HepG2 (cell line): Measurements from ENCODE around the gene SNED1. TPM values are rescaled to one million over a fixed set of nuclear protein-coding genes. Genes with fewer than 3 reads are reported as not detected.

Source experiments
- AKAP8 ChIP-seq: sonication (generic); formaldehyde crosslinking; IDR thresholded peaks from 2 replicates; pipeline ENCODE4 v1.5.1; 2020; ENCODE audit warnings: mild to moderate bottlenecking, missing genetic modification reagents
- ARNT ChIP-seq: fragments of 450-650 bp; IDR thresholded peaks from 2 replicates; pipeline ENCODE4 v1.6.1; 2017
- FOXA3 ChIP-seq: IDR thresholded peaks from 2 replicates; pipeline ENCODE4 v1.6.1; 2016; ENCODE audit warnings: missing genetic modification reagents, missing compliant biosample characterization
- FOXJ3 ChIP-seq: sonication (generic); formaldehyde crosslinking; IDR thresholded peaks from 2 replicates; pipeline ENCODE4 v1.4.0; 2020; ENCODE audit warnings: missing genetic modification reagents, mild to moderate bottlenecking, borderline replicate concordance
- NR2C2 ChIP-seq: sonication (generic); formaldehyde crosslinking; IDR thresholded peaks from 2 replicates; pipeline ENCODE4 v1.4.0; 2020; ENCODE audit warnings: missing genetic modification reagents, mild to moderate bottlenecking, moderate library complexity, borderline replicate concordance
- RBAK ChIP-seq: sonication (generic); formaldehyde crosslinking; IDR thresholded peaks from 2 replicates; pipeline ENCODE4 v1.5.1; 2020; ENCODE audit warnings: mild to moderate bottlenecking, missing genetic modification reagents
- RXRA ChIP-seq: sonication (generic); formaldehyde crosslinking; IDR thresholded peaks from 2 replicates; pipeline ENCODE4 v1.5.1; 2020; ENCODE audit warnings: missing genetic modification reagents
- SMARCC2 ChIP-seq: fragments of 450-650 bp; IDR thresholded peaks from 2 replicates; pipeline ENCODE4 v1.6.1; 2017; ENCODE audit warnings: antibody characterized with exemption, mild to moderate bottlenecking
- TCF7 ChIP-seq: sonication (generic); IDR thresholded peaks from 2 replicates; pipeline ENCODE4 v1.6.1; 2016; ENCODE audit warnings: antibody characterized with exemption, low read depth
- ZBED4 ChIP-seq: sonication (generic); formaldehyde crosslinking; IDR thresholded peaks from 2 replicates; pipeline ENCODE4 v1.4.0; 2020; ENCODE audit warnings: missing genetic modification reagents, borderline replicate concordance
- ZBTB34 ChIP-seq: sonication (generic); formaldehyde crosslinking; IDR thresholded peaks from 2 replicates; pipeline ENCODE4 v1.8.0; 2022; ENCODE audit warnings: mild to moderate bottlenecking, missing genetic modification reagents
- ZBTB43 ChIP-seq: sonication (generic); formaldehyde crosslinking; conservative IDR thresholded peaks from 2 replicates; pipeline ENCODE4 v1.4.0; 2020; ENCODE audit warnings: missing genetic modification reagents
- ZBTB7A ChIP-seq: sonication (generic); formaldehyde crosslinking; IDR thresholded peaks from 2 replicates; pipeline ENCODE4 v1.8.0; 2022; ENCODE audit warnings: mild to moderate bottlenecking, missing genetic modification reagents
- ZC3H13 ChIP-seq: sonication (generic); formaldehyde crosslinking; IDR thresholded peaks from 2 replicates; pipeline ENCODE4 v1.8.1; 2023; ENCODE audit warnings: mild to moderate bottlenecking, missing genetic modification reagents, moderate library complexity
- ZGPAT ChIP-seq: IDR thresholded peaks from 2 replicates; pipeline ENCODE4 v1.6.1; 2016; ENCODE audit warnings: mild to moderate bottlenecking
- ZNF572 ChIP-seq: sonication (generic); formaldehyde crosslinking; IDR thresholded peaks from 2 replicates; pipeline ENCODE4 v1.5.1; 2020; ENCODE audit warnings: mild to moderate bottlenecking, missing genetic modification reagents
- ZNF670 ChIP-seq: sonication (generic); formaldehyde crosslinking; IDR thresholded peaks from 2 replicates; pipeline ENCODE4 v1.8.0; 2022; ENCODE audit warnings: mild to moderate bottlenecking, missing genetic modification reagents, borderline replicate concordance
- polyA plus RNA-seq, 8 experiments: library from polyadenylated mRNA; depleted of rRNA in 3 of 8; stranded (reverse) in 7 of 8; unstranded in 1 of 8; fragments of >200 nt; fragmentation: Illumina TruSeq in 4 of 8; extraction: Trizol in 4 of 8; gene quantifications; 2 replicates each; pipeline versions ENCODE4 v1.2.1 to v1.2.3, GENCODE V29; 2011 to 2016; ENCODE audit warnings: low read depth in 4 of 8, missing spikeins in 1 of 8, mixed read lengths in 1 of 8; ENCODE audit not compliant: insufficient read depth in 1 of 8
- total RNA-seq, 5 experiments: library from RNA; depleted of rRNA; stranded (reverse); fragments of >200 nt; fragmentation: Illumina TruSeq; extraction: Trizol; gene quantifications; 2 replicates each; pipeline ENCODE4 v1.2.3, GENCODE V29; 2016; ENCODE audit warnings: low read depth in 1 of 5
- TF ChIP-seq, protein P1 (sequence below): sonication (generic); formaldehyde crosslinking; IDR thresholded peaks from 2 replicates; pipeline ENCODE4 v1.4.0; 2020; ENCODE audit warnings: mild to moderate bottlenecking, missing genetic modification reagents
- TF ChIP-seq, protein P2 (sequence below): sonication (generic); formaldehyde crosslinking; IDR thresholded peaks from 2 replicates; pipeline ENCODE4 v1.4.0; 2020; ENCODE audit warnings: missing genetic modification reagents, mild to moderate bottlenecking, borderline replicate concordance

Gene SNED1
- total and polyA plus RNA-seq, 2 of the 13 experiments (the other 11 are each of a cell fraction or from before 2014, with no cell fraction given): 0.15 to 0.65 TPM

DNA sequence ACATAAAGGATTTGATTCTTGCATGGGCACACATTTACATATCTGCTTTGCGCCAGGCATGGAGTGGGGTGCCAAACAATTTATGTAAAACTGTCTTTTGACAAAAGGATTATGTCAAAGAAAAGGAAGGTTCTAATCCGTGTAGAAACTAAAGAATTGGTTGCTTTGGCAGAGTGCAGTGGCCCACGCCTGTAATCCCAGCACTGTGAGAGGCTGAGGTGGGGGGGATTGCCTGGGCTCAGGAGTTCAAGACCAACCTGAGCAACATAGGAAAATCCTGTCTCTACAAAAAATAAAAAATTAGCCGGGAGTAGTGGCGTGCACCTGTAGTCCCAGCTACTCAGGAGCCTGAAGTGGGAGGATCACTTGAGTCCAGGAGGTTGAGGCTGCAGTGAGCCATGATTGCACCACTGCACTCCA, 104.8 kb downstream of the SNED1 start (continued):
- TF ChIP-seq, protein P1, sequence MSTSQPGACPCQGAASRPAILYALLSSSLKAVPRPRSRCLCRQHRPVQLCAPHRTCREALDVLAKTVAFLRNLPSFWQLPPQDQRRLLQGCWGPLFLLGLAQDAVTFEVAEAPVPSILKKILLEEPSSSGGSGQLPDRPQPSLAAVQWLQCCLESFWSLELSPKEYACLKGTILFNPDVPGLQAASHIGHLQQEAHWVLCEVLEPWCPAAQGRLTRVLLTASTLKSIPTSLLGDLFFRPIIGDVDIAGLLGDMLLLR (CRISPR knock-in tag): no peak
- TF ChIP-seq TCF7 (no peak), ZNF572 (CRISPR knock-in tag) (no peak), ZNF670 (no peak), ARNT (no peak), FOXJ3 (no peak), FOXA3 (CRISPR knock-in tag) (peak; percentile 6; the same call in 1 of the 2 replicates), SMARCC2 (no peak), ZBTB34 (0 out of 2 replicates have a peak, but pooled peaks have one; percentile 38), RXRA (no peak), ZGPAT (no peak), ZC3H13 (CRISPR knock-in tag) (0 out of 2 replicates have a peak, but pooled peaks have one; percentile 5), RBAK (CRISPR knock-in tag) (no peak), ZBTB43 (no peak), ZBED4 (CRISPR knock-in tag) (no peak), ZBTB7A (no peak), AKAP8 (CRISPR knock-in tag) (no peak), NR2C2 (no peak)
- TF ChIP-seq, protein P2, sequence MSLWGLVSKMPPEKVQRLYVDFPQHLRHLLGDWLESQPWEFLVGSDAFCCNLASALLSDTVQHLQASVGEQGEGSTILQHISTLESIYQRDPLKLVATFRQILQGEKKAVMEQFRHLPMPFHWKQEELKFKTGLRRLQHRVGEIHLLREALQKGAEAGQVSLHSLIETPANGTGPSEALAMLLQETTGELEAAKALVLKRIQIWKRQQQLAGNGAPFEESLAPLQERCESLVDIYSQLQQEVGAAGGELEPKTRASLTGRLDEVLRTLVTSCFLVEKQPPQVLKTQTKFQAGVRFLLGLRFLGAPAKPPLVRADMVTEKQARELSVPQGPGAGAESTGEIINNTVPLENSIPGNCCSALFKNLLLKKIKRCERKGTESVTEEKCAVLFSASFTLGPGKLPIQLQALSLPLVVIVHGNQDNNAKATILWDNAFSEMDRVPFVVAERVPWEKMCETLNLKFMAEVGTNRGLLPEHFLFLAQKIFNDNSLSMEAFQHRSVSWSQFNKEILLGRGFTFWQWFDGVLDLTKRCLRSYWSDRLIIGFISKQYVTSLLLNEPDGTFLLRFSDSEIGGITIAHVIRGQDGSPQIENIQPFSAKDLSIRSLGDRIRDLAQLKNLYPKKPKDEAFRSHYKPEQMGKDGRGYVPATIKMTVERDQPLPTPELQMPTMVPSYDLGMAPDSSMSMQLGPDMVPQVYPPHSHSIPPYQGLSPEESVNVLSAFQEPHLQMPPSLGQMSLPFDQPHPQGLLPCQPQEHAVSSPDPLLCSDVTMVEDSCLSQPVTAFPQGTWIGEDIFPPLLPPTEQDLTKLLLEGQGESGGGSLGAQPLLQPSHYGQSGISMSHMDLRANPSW (CRISPR knock-in tag): no peak
